GM12872 (cell line): Measurements from ENCODE around the gene QRICH2.

ENCODE experiments used
- TF ChIP-seq, protein P1 (sequence below): IDR thresholded peaks from 3 replicates; pipeline ENCODE4 v1.5.1; 2011; ENCODE audit warnings: low read depth, mild to moderate bottlenecking, low read length, moderate library complexity; ENCODE audit not compliant: insufficient read depth

The QRICH2 gene

DNA sequence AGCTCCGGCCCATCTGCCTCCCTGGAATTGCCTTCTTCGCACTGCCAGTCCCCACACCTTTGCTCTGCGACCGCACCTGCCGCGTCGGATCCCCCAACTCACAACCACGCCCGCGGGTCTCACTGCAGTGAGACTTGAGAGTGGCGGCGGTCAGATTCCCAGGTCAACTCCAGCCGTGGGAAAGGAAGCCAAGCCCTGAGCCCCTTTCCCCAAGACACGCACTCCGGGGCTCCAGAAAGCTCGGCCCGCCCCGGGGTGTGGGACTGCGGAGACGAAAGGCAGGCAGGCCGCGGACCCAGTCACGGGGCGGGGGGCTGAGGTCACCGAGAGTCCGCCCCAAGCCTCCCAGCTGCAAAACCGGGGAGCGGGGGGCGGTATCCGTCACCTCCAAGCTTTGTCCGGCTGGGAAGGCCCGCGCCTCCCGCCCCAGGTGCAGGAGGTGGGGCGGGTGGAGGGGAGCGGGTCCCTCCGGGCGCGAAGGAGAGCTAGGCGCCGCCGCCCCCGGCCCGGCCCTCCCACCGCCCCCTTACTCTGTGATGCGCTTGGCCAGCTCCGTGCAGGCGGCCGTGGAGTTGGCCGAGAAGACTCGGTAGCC, 45.0 kb upstream of the QRICH2 start:
- TF ChIP-seq, protein P1, sequence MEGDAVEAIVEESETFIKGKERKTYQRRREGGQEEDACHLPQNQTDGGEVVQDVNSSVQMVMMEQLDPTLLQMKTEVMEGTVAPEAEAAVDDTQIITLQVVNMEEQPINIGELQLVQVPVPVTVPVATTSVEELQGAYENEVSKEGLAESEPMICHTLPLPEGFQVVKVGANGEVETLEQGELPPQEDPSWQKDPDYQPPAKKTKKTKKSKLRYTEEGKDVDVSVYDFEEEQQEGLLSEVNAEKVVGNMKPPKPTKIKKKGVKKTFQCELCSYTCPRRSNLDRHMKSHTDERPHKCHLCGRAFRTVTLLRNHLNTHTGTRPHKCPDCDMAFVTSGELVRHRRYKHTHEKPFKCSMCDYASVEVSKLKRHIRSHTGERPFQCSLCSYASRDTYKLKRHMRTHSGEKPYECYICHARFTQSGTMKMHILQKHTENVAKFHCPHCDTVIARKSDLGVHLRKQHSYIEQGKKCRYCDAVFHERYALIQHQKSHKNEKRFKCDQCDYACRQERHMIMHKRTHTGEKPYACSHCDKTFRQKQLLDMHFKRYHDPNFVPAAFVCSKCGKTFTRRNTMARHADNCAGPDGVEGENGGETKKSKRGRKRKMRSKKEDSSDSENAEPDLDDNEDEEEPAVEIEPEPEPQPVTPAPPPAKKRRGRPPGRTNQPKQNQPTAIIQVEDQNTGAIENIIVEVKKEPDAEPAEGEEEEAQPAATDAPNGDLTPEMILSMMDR = no peak

DNA sequence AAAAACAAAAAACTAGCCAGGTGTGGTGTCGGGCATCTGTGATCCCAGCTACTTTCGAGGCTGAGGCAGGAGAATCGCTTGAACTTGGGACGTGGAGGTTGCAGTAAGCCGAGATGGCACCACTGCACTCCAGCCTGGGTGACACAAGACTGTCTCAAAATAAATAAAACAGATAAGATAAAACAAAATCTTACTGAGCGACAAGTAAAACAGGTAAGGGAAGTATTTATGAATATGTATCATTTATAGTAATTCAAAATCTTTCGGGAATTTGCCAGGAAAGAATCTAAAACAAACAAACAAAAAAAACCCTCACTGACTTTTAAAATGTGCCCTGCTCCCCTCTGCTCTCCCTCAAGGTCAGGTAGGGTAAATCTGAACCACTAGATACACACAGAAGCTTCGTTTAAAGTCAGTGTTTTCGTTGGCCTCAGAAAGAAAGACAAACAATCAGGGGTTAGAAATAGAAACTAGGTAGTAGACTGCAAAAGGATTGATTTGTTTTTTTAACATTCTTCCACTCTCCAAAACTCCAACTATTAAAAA, 43.5 kb upstream of the QRICH2 start:
- TF ChIP-seq, protein P1 = no peak

DNA sequence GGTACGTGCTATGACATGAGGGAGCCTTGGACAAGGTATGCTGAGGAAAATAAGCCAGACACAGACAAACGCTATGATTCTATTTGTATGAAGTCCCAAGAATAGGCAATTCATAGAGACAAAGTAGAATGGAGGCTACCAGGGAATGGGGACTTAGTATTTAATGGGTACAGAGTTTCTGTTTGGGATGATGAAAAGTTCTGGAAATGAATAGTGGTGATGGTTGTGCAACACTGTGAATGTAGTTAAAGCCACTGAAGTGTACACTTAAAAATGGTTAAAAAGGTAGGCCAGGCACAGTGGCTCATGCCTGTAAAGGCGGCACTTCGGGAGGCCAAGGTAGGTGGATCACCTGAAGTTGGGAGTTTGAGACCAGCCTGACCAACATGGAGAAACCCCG, 42.4 kb upstream of the QRICH2 start:
- TF ChIP-seq, protein P1 = no peak

DNA sequence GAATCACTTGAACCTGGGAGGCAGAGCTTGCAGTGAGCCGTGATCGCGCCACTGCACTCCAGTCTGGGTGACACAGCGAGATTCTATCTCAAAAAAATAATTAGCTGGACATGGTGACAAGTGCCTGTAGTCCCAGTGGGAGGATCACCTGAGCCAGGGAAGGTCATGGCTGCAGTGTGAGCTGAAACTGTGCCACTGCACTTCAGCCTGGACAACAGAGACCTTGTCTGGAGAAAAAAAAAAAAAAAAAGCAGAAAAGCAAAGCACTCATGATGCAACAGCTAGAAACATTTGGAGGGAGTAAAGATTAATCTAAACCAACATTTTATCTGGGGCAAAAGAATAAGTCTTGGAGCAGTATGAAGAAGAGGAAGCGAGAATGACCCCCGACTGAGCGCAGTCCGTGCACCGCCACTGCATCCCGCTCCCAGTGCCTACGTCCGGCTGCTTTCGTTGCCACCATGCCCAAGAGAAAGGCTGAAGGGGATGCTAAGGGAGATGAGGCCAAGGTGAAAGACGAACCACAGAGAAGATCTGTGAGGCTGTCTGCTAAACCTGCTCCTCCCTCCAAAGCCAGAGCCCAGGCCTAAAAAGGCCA, 37.4 kb upstream of the QRICH2 start:
- TF ChIP-seq, protein P1 = no peak

DNA sequence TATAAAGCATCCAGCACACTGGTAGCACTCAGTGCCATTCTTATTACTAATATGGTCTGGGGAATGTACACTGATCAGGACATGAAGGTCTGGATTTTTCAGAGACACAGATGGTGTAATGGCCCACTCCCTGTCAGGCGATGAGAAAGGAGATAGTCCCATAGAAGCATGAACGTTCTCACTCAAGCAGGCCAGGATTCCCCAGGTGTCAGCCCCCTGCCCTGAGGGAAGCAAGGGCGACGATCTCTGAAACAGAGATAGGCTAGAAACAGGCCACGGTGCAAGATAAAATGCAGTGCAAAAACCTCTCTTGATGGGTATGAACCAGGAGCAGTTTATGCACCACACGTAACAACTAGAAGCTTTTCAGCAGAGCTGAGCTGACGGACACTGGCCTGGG, 35.0 kb upstream of the QRICH2 start:
- TF ChIP-seq, protein P1 = no peak

DNA sequence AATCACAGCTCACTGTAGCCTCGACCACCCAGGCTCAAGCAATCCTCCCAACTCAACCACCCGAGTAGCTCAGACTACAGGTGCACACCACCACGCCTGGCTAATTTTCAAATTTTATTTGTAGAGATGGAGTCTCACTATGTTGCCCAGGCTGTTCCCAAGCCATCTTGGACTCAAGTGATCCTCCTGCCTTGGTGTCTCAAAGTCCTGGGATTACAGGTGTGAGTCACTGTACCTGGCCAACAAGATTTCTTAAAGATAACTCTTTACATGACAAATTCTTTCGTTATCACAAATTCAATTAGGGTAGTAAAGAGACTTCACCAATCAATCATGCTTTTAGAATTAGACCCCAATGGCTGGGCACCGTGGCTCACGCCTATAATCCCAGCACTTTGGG, 33.2 kb upstream of the QRICH2 start:
- TF ChIP-seq, protein P1 = no peak

DNA sequence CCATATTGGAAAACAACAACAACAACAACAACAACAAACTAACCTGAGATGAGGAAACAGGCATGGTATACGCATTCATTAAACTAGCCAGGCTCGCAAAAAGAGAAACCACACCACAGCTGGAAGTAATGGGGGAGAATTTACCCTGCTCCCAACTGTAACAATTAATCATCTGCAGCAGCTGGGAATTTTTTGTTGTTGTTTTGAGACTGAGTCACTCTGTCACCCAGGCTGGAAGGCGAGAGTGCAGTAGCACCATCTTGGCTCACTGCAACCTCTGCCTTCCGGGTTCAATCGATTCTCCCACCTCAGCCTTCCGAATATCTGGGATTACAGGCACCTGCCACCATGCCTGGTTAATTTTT, 29.3 kb upstream of the QRICH2 start:
- TF ChIP-seq, protein P1 = no peak
